ENCODE data around the gene GTF2H3. TPM values are rescaled to one million over a fixed set of nuclear protein-coding genes. Genes with fewer than 3 reads are reported as not detected.
"Not testable (repeated sequence)": the region's sequence is repeated elsewhere in the genome, so short reads cannot be mapped to it uniquely, and the experiment has no call there.

GTF2H3 gene
- total RNA-seq, 1 experiment from 2014 or later: 44.9 TPM

DNA sequence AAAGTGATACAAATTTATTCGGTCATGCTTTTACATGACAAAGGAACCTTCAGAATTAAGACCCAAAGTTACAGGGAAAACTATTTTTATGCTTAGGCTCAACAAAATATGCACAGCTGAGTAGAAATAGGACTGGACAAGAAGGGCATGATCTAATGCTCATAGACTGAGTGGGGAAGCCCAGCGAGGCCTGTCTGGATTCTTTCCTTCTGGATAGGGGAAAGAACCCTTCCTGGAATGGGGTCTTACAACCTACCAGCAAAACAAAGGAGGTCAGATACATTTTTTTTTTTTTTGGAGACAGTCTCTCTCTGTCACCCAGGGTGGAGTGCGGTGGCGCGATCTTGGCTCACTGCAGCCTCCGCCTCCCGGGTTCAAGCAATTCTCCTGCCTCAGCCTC is 33.9 kb upstream of the GTF2H3 start:
- no peak for DNase-seq (ENCODE audit: low spot score)
- Histone ChIP-seq H3K27me3 (replicated peaks; ENCODE audit: insufficient read depth, low read depth, low read length, poor library complexity) (no peaks in the 10 kb centered on the region), H3K4me1 (ENCODE audit: insufficient read depth, low read length, poor library complexity, severe bottlenecking) (peaks cover 6% of the 10 kb centered on the region), H3K27ac (ENCODE audit: low read depth, low read length, poor library complexity, severe bottlenecking) (no peak overlapping the region), H3K9me3 (ENCODE audit: low read depth, low read length, poor library complexity, severe bottlenecking) (no peaks in the 10 kb centered on the region), H3K36me3 (ENCODE audit: insufficient read depth, low read length, poor library complexity, severe bottlenecking) (peaks cover 43% of the 10 kb centered on the region), H3K4me3 (ENCODE audit: low read depth, low read length, poor library complexity, severe bottlenecking) (no peak overlapping the region)
- BruUV-seq (replicated peaks): no TSS peak
- intact Hi-C loops (cut with micrococcal nuclease; ENCODE audit: unreplicated experiment): no loop called here
- CTCF ChIA-PET: no interaction called here
- POLR2A ChIA-PET (ENCODE audit: low non-redundant PET): interaction anchor here (0.6 kb wide), 1 partner anchor 14 kb away, joined by 3 read pairs; no protein-coding TSS in a partner anchor
- TF ChIP-seq, protein P1, sequence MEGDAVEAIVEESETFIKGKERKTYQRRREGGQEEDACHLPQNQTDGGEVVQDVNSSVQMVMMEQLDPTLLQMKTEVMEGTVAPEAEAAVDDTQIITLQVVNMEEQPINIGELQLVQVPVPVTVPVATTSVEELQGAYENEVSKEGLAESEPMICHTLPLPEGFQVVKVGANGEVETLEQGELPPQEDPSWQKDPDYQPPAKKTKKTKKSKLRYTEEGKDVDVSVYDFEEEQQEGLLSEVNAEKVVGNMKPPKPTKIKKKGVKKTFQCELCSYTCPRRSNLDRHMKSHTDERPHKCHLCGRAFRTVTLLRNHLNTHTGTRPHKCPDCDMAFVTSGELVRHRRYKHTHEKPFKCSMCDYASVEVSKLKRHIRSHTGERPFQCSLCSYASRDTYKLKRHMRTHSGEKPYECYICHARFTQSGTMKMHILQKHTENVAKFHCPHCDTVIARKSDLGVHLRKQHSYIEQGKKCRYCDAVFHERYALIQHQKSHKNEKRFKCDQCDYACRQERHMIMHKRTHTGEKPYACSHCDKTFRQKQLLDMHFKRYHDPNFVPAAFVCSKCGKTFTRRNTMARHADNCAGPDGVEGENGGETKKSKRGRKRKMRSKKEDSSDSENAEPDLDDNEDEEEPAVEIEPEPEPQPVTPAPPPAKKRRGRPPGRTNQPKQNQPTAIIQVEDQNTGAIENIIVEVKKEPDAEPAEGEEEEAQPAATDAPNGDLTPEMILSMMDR (conservative IDR thresholded peaks at IDR 0.05; ENCODE audit: low read depth, low read length): no peak
- no peak for TF ChIP-seq EZH2 (IDR thresholded peaks at IDR 0.05; ENCODE audit: borderline replicate concordance, low read depth, low read length, poor library complexity, severe bottlenecking)

DNA sequence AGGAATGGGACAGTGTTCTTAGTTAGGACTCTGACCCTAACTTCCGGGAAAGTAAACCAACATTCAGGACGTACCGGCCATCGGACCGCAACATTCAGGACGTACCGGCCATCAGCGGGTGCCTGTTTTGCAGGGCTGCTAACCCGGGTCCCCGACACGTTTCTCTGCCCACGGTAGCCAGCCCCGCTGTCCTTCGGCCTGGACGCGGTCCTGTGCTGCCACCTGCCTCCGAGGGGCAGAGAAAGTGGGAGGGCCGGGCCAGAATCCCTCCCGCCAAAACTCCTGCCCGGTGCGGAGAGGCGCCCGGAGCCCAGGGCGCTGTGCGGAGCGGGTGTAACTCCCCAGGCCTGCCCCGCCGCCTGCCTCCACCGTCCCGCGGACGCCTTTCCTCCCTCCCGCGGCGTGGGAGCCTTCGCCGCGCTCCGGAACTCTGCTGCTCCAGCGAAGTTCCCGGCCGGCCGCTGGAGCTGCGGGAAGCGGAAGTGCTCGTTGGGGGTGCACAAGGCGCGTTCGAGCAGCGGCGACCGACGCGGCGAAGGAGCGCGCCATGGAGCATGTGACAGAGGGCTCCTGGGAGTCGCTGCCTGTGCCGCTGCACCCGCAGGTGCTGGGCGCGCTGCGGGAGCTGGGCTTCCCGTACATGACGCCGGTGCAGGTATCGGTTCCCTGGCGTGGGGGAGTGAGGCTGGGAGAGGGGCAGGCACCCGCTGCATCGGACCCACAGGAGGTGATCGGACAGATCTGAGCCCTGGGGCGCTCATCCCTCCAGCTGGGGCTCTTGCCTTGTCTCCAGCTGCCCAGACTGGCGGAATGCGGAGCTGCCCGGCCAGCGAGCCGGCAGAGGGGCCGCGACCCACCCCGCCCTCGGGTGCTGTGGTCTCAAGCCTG is 31.8 kb upstream of the GTF2H3 start, which contains the start of gene DDX55:
DDX55 (plus strand) TSS at position 498 of the 888 bp plus-strand sequence; CDS start at position 548, 50 bp downstream.
- TSS peak; percentile 77 for BruUV-seq (replicated peaks)
- CTCF ChIA-PET: interaction anchor here (1.3 kb wide), 1 partner anchor 17 kb away, joined by 3 read pairs; no protein-coding TSS in a partner anchor
- peaks cover 6% of the 10 kb centered on the region for H3K4me1 ChIP-seq (ENCODE audit: insufficient read depth, low read length, poor library complexity, severe bottlenecking)

DNA sequence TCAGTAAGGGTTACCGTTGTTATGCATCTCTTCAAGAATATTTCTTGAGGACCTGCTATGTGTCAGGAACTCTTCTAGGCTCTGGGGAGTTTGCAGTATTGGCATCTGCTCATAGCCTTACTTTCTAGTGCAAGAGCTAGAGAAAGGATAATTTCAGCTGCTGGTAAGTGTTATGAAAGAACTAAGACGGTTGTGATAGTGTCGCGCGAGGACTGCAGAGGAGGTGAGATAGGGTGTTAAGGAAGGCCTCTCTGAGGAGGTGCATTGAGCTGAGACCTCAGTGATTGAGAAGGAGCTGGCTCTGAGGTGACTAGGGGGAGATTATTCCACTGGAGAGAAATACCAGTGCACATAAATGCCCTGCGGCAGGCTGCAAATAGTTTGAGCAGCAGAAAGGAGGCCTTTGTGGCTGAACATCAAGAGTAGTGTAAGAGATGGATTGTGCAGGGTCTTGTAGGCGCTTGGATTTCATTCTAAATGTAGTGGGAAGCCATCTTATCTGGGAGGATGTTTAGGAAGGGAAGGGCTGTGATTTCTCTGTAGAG is 30.9 kb upstream of the GTF2H3 start:
- intact Hi-C loops (cut with micrococcal nuclease; ENCODE audit: unreplicated experiment): no loop called here
- peak overlapping the region; percentile 93 for H3K27ac ChIP-seq (ENCODE audit: low read depth, low read length, poor library complexity, severe bottlenecking)
- ChIA-PET CTCF (interaction anchor here (1.3 kb wide), 1 partner anchor 16 kb away, joined by 3 read pairs; no protein-coding TSS in a partner anchor), POLR2A (ENCODE audit: low non-redundant PET) (interaction anchor here (1.1 kb wide), 1 partner anchor 238 kb away, joined by 10 read pairs; the partner anchor contains the start of gene SBNO1)
- BruUV-seq (replicated peaks): no TSS peak
- no peaks in the 10 kb centered on the region for H3K27me3 ChIP-seq (replicated peaks; ENCODE audit: insufficient read depth, low read depth, low read length, poor library complexity)
- no peaks in the 10 kb centered on the region for H3K9me3 ChIP-seq (ENCODE audit: low read depth, low read length, poor library complexity, severe bottlenecking)
- peaks cover 6% of the 10 kb centered on the region for H3K4me1 ChIP-seq (ENCODE audit: insufficient read depth, low read length, poor library complexity, severe bottlenecking)
- peak overlapping the region; percentile 96 for H3K4me3 ChIP-seq (ENCODE audit: low read depth, low read length, poor library complexity, severe bottlenecking)
- H3K36me3 ChIP-seq (ENCODE audit: insufficient read depth, low read length, poor library complexity, severe bottlenecking): peaks cover 40% of the 10 kb centered on the region
- no peak for DNase-seq (ENCODE audit: low spot score)
- TF ChIP-seq EZH2 (IDR thresholded peaks at IDR 0.05; ENCODE audit: borderline replicate concordance, low read depth, low read length, poor library complexity, severe bottlenecking): no peak

More for the DNA sequence above, 31.8 kb upstream of the GTF2H3 start, which contains the start of gene DDX55:
- peak within 1 kb of the TSS; percentile 93 for H3K27ac ChIP-seq (ENCODE audit: low read depth, low read length, poor library complexity, severe bottlenecking)
- peaks cover 46% of the 10 kb centered on the region for H3K36me3 ChIP-seq (ENCODE audit: insufficient read depth, low read length, poor library complexity, severe bottlenecking)
- POLR2A ChIA-PET (ENCODE audit: low non-redundant PET): interaction anchor here (1.1 kb wide), 1 partner anchor 237 kb away, joined by 10 read pairs; the partner anchor contains the start of gene SBNO1
- no peak for TF ChIP-seq EZH2 (IDR thresholded peaks at IDR 0.05; ENCODE audit: borderline replicate concordance, low read depth, low read length, poor library complexity, severe bottlenecking)
- TF ChIP-seq, protein P1 (conservative IDR thresholded peaks at IDR 0.05; ENCODE audit: low read depth, low read length): peak; percentile 51
- H3K9me3 ChIP-seq (ENCODE audit: low read depth, low read length, poor library complexity, severe bottlenecking): no peaks in the 10 kb centered on the region
- H3K4me3 ChIP-seq (ENCODE audit: low read depth, low read length, poor library complexity, severe bottlenecking): peak within 1 kb of the TSS; percentile 96
- no peaks in the 10 kb centered on the region for H3K27me3 ChIP-seq (replicated peaks; ENCODE audit: insufficient read depth, low read depth, low read length, poor library complexity)
- peak; percentile 92 for DNase-seq (ENCODE audit: low spot score)
- intact Hi-C loops (cut with micrococcal nuclease; ENCODE audit: unreplicated experiment): no loop called here

DNA sequence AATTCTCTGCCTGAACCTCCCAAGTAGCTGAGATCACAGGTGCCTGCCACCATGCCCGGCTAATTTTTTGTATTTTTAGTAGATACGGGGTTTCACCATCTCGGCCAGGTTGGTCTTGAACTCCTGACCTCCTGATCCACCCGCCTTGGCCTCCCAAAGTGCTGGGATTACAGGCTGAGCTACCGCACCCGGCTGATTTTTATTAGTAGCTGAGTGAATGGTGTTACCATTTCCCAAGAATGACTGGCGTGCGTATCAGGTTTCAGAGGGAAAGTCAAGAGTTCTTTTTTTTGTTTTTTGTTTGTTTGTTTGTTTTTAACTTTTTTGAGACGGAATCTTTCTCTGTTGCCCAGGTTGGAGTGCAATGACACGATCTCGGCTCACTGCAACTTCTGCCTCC is 30.1 kb upstream of the GTF2H3 start:
- BruUV-seq (replicated peaks); CTCF ChIA-PET; POLR2A ChIA-PET (ENCODE audit: low non-redundant PET); H3K27ac ChIP-seq (ENCODE audit: low read depth, low read length, poor library complexity, severe bottlenecking); H3K27me3 ChIP-seq (replicated peaks; ENCODE audit: insufficient read depth, low read depth, low read length, poor library complexity); DNase-seq (ENCODE audit: low spot score); intact Hi-C loops (cut with micrococcal nuclease; ENCODE audit: unreplicated experiment); H3K9me3 ChIP-seq (ENCODE audit: low read depth, low read length, poor library complexity, severe bottlenecking); H3K4me1 ChIP-seq (ENCODE audit: insufficient read depth, low read length, poor library complexity, severe bottlenecking): not testable (repeated sequence)
- Histone ChIP-seq H3K36me3 (ENCODE audit: insufficient read depth, low read length, poor library complexity, severe bottlenecking) (peaks cover 40% of the 10 kb centered on the region), H3K4me3 (ENCODE audit: low read depth, low read length, poor library complexity, severe bottlenecking) (peak overlapping the region; percentile 96)

Data from A673 (cell line).